Measurements from ENCODE around the gene NUBP2.
A peak's percentile ranks its signal among the peaks of the same experiment; 100 is the strongest.

Gene NUBP2

DNA sequence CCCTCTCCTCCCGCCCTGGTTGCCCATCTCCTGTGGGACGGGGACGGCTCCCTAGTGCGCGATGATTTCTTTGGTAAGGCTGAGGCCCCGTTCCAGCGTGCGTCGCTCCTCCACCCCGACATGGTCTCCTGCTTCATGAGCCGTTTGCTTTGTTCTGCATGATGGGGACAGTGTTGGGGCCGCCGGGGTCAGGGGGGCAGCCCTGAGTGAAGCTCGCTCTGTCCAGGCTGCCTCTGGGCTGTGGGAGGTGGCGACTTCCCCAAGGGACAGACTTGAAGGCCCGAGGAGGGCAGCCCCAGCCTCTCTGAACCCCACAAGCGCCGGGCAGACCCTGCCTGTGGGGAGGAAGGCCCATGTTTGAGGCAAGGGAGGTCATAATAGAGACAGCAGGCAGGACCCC, 23.8 kb upstream of the NUBP2 start:
- DNase-seq (ENCODE audit: low read depth, low spot score): no peak

DNA sequence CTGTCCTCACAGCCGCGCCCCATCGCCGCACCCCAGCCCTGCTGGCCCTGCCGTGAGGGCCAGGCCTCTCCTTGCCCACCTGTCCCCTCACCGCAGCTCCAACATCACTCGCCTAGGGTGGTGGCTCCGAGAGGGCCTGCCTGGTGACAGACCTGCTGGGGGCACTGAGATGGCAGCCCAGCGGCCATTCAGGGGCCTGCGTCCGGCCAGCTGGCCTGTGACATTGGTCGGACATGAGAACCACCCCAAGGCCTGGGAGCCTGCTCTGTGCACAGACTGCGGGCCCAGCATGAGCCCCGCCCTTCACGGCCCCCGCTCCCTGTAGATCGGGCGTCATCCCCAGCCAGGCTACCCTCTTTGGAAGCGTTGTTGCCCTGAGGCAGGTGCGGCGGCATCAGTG, 23.2 kb upstream of the NUBP2 start:
- no peak for DNase-seq (ENCODE audit: low read depth, low spot score)

DNA sequence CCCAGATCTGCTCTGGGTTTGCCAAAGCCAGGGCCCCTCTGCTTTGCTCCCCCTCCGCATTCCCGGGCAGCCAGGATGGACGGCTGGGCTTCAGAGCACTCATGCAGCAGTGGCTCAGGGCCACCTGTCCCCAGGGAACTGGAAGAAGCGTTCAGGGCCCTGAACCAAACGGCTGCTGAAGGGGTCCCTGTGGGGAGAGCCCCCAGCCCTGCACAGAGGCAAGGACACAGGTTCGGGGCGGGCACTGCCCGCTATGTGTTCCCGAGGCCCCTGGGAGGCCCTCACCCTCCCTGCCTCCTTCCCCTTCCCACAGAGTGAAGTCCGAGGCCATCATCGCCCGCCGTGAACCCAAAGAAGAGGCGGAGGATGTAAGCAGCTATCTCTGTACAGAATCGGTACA, 21.8 kb upstream of the NUBP2 start:
- DNase-seq (ENCODE audit: low read depth, low spot score): no peak

GRCh38 chr16:1761751-1762150, 21.0 kb upstream of the NUBP2 start:
- no peak for DNase-seq (ENCODE audit: low read depth, low spot score)

DNA sequence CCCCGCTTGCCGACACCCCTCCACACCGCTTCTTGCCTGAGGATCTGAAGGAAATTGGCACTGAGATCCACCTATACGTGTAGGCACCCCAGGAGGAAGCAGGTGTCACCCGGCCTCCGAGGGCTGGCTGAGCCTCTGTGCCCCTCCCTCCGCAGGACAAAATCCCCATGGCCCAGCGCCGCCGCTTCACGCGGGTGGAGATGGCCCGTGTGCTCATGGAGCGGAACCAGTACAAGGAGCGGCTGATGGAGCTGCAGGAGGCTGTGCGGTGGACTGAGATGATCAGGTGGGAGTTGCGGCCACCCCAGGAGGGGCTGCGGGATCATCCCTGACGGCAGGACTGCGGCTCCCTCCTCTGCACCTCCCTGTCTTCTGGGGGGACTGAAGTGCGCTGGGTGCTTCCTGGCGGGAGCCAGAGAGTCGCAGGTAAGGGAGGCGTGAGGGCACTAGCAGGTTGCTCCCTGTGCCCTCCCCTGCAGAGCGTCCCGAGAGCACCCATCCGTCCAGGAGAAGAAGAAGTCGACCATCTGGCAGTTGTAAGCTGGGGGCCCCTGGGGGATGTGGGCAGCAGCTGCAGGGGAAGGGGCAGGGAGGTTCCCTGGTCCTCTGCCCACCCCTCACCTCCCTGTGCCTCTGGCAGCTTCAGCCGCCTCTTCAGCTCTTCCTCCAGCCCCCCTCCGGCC, 20.4 kb upstream of the NUBP2 start:
- no peak for DNase-seq (ENCODE audit: low read depth, low spot score)

GRCh38 chr16:1762879-1763520, 19.8 kb upstream of the NUBP2 start:
- DNase-seq (ENCODE audit: low read depth, low spot score): no peak

DNA sequence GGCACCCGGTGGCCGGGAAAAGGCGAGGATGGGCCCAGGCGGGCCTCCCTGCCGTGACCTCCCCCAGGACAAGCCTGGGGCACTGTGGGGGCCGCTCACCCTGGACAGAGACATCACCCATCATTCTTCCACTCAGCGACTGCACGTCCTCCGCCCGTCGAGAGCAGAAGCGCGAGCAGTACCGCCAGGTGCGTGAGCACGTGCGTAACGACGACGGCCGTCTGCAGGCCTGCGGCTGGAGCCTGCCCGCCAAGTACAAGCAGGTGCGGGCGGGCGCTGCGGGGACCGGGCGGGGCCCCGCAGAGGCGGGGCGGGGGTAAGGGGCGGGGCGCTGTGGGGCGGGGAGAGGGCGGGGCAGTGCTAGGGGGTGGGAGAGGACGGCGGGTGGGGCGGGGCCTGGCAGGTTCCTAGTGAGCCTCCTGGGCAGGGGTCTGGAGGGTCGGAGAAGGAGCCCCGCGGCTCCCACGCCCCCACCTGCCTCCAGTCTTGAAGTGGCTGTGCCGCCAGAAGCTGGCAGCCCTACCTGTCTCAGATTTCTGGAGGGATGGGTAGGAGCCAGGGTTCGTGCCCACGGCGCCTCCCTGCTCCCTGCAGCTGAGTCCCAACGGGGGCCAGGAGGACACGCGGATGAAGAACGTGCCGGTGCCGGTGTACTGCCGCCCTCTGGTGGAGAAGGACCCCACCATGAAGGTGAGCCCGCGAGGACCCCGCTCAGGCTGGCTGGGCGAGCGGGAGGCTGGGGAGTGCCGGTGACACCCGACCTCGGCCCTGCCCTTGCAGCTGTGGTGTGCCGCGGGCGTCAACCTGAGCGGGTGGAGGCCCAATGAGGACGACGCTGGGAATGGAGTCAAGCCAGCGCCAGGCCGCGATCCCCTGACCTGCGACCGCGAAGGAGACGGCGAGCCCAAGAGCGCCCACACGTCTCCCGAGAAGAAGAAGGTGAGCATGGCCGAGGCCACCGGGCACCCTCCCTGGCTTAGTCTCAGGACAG, 18.9 kb upstream of the NUBP2 start:
- DNase-seq (ENCODE audit: low read depth, low spot score): no peak

GRCh38 chr16:1764971-1765370, 17.8 kb upstream of the NUBP2 start:
- no peak for DNase-seq (ENCODE audit: low read depth, low spot score)

DNA sequence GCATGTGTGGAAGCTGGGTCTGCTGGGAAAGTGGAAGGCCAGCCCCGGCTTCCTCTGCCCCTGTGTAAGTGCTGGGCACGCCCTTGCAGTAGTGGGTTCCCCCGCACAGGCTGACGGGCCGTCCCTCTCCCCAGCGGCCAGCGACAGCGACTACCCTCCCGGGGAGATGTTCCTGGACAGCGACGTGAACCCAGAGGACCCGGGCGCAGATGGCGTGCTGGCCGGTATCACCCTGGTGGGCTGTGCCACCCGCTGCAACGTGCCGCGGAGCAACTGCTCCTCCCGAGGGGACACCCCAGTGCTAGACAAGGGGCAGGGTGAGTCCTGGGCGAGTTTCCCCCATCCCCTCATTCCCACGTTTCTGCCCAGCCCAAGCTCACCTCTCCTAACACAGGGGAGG, 16.9 kb upstream of the NUBP2 start:
- DNase-seq (ENCODE audit: low read depth, low spot score): no peak

DNA sequence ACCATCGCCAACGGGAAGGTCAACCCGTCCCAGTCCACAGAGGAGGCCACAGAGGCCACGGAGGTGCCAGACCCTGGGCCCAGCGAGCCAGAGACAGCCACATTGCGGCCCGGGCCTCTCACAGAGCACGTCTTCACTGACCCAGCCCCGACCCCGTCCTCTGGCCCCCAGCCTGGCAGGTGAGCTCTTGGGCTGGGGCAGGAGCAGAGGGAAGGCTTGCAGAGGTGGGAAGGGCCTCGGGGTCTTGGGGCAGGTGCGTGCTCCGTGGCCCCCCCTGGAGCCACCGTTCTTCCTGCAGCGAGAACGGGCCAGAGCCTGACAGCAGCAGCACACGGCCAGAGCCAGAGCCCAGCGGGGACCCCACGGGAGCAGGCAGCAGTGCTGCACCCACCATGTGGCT, 16.5 kb upstream of the NUBP2 start:
- no peak for DNase-seq (ENCODE audit: low read depth, low spot score)

DNA sequence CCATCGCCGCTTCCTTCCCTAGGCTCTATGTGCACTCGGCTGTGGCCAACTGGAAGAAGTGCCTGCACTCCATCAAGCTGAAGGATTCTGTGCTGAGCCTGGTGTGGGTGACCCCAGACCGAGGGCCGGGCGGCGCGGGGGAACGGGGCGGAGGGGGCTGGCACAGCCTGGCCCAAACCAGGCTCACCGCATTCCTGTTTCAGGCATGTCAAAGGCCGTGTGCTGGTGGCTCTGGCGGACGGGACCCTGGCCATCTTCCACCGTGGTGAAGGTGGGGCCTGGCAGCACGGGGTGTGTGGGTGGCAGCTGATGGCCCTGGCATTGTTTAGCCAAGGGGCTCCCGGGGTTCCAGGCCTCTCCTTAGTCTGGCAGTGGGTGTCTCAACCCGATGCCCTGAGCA, 16.1 kb upstream of the NUBP2 start:
- DNase-seq (ENCODE audit: low read depth, low spot score): no peak

- DNase-seq (ENCODE audit: low read depth, low spot score): no peak
These were observed 15.4 kb upstream of the NUBP2 start for GRCh38 chr16:1767116-1767994.

DNA sequence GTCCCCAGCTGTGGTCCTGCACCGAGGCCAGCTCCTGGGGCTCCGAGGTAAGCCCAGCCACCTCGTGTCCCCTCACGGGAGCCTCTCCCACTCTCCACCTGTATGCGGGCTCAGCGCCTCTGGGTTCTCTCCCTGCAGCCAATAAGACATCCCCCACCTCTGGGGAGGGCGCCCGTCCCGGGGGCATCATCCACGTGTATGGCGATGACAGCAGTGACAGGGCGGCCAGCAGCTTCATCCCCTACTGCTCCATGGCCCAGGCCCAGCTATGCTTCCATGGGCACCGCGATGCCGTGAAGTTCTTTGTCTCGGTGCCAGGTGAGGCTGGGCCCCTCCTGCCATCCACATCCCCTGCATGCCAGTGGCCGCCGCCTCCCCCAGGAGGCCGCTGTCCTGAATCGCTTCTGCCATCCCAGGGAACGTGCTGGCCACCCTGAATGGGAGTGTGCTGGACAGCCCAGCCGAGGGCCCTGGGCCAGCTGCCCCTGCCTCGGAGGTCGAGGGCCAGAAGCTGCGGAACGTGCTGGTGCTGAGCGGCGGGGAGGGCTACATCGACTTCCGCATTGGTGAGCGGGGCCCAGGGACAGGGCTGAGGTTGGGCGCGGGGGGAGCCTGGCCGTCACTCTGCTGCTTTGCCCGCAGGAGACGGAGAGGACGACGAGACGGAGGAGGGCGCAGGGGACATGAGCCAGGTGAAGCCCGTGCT, 14.5 kb upstream of the NUBP2 start:
- no peak for DNase-seq (ENCODE audit: low read depth, low spot score)

DNA sequence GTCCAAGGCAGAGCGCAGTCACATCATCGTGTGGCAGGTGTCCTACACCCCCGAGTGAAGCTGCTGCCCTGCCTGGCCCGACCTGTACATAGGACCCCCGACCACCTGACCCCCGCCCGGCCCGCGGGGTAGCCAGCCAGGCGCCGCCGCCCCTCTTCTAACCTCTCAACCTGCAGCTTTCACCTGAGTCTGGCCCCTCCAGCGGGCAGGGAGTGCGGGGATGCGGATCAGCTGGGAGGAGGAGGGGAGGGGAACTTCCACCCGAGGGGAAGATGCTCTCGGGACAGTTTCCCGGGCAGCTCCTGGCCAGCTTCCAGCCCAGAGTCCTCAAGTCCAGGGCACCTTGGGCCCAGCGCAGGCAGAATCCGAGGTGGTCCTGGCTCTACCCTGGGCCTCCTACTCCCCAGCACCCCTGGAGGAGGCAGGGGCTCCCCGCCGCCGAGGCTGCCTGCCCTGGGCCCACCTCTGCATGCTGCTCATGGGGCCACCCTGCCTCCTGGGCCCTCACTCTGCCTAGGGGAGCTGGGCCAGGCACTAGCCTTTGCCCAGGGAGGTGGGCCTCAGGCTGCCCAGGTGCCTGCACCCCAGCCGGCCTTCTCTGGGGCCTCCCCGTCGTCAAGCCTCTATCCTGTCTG, 13.9 kb upstream of the NUBP2 start:
- no peak for DNase-seq (ENCODE audit: low read depth, low spot score)

DNA sequence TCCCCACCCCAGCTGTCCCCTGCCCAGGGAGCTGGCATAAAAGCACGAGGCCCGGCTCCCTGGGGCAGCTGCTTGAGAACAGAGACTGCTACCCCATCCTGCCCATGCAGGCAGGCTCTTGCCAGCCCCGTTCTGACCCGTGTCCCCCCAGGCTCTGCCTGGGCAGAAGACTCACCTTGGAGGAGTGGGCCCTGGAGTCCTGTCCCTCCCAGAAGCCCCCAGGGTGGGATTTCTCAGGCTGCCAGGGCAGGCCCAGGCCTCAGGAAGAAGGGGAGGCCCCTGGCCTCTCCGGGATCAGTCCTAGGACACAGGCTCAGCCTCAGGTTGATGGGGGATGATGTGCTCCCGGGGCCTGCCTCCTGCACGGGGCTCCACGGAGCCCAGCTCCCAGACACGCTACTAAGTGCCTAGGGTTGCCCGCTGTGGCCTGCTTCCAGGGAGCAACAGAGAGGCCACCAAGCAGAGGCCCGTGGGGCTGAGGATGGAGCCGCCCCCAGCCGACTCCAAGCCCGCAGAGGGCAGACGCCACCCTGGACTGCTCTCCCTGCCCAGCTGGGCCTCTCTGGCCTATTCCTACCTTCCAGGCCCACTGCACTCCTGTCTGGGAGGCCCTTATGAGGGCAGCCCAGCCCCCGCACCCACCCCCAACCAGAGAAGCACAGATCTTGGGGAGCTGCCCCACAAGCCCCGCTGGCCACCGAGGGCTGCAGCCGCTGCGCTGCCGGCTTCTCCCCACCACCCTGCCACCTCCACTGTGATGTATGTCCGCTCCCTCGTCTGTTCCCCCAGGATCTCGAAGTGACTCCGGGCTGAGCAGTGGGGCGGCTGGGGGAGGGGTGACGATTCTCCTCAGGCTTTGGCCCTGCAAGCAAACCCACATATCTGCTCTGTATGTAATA, 13.1 kb upstream of the NUBP2 start:
- DNase-seq (ENCODE audit: low read depth, low spot score): no peak

- DNase-seq (ENCODE audit: low read depth, low spot score): no peak
These were observed 12.2 kb upstream of the NUBP2 start for GRCh38 chr16:1770328-1771187.

- peak; percentile 47 for DNase-seq (ENCODE audit: low read depth, low spot score)
These were observed 11.4 kb upstream of the NUBP2 start, which contains the start of gene NME3 for GRCh38 chr16:1771188-1771863. Gene NME3, minus strand, starts transcription at chr16:1771543. Its CDS starts 9 bp downstream, at chr16:1771534.
